Breast epithelium (tissue), 3 donors: ENCODE data around the gene CCDC57.

Experiments
- POLR2AphosphoS5 ChIP-seq, 3 donors: sonication (generic); formaldehyde crosslinking; IDR thresholded peaks; one replicate each; pipeline ENCODE4 v1.6.1; 2017; ENCODE audit warnings: antibody characterized with exemption in 3 of 3
- TF ChIP-seq, protein P1 (sequence below), 3 donors: fragments of 450-650 bp; IDR thresholded peaks; one replicate each; pipeline ENCODE4 v1.5.1; 2016 to 2017; ENCODE audit warnings: antibody characterized with exemption in 3 of 3, mild to moderate bottlenecking in 3 of 3, moderate library complexity in 3 of 3

DNA sequence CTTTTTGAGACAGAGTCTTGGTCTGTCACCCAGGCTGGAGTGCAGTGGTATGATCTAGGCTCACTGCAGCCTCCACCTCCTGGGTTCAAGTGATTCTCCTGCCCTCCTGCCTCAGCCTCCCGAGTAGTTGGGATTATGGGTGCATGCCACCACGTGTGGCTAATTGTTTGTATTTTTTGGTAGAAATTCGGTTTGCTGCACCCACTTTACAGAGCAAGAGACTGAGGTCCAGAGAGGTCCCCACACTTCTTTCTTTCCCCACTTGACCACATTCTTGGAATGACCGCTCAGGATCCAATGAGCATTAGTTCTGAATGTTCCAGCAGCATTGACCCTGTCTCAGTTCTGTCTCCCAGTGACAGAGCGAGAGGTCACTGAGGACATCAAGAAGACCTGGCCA, 10.9 kb upstream of the CCDC57 start:
- TF ChIP-seq, protein P1, sequence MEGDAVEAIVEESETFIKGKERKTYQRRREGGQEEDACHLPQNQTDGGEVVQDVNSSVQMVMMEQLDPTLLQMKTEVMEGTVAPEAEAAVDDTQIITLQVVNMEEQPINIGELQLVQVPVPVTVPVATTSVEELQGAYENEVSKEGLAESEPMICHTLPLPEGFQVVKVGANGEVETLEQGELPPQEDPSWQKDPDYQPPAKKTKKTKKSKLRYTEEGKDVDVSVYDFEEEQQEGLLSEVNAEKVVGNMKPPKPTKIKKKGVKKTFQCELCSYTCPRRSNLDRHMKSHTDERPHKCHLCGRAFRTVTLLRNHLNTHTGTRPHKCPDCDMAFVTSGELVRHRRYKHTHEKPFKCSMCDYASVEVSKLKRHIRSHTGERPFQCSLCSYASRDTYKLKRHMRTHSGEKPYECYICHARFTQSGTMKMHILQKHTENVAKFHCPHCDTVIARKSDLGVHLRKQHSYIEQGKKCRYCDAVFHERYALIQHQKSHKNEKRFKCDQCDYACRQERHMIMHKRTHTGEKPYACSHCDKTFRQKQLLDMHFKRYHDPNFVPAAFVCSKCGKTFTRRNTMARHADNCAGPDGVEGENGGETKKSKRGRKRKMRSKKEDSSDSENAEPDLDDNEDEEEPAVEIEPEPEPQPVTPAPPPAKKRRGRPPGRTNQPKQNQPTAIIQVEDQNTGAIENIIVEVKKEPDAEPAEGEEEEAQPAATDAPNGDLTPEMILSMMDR (IDR thresholded peaks at IDR 0.05) = no peak
- TF ChIP-seq POLR2AphosphoS5 (IDR thresholded peaks at IDR 0.05) = no peak
